WI38 (cell line): Measurements from ENCODE around the gene EDA2R.

Experiments
- H3K4me3 ChIP-seq: 2 replicates; pipeline ENCODE4 v1.5.1; 2011; ENCODE audit warnings: low read depth, mild to moderate bottlenecking, control low read depth, low read length
- TF ChIP-seq, protein P1 (sequence below): IDR thresholded peaks from 2 replicates; pipeline ENCODE4 v1.5.1; 2012; ENCODE audit warnings: low read depth, mild to moderate bottlenecking, control low read depth, low read length

EDA2R gene

DNA sequence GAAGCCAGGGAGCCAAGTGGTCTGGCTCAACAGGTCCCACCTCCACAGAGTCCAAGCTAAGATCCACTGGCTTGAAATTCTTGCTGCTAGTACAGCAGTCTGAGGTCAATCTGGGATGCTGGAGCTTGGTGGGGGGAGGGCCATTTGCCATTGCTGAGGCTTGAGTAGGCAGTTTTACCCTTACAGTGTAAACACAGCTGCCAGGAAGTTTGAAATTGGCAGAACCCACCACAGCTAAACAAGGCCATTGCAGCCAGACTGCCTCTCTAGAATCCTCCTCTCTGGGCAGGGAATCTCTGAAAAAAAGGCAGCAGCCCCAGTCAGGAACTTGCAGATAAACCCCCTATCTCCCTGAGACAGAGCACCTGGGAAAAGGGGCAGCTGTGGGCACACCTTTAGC, 84.9 kb downstream of the EDA2R start:
- H3K4me3 ChIP-seq, result no peak overlapping the region
- TF ChIP-seq, protein P1, sequence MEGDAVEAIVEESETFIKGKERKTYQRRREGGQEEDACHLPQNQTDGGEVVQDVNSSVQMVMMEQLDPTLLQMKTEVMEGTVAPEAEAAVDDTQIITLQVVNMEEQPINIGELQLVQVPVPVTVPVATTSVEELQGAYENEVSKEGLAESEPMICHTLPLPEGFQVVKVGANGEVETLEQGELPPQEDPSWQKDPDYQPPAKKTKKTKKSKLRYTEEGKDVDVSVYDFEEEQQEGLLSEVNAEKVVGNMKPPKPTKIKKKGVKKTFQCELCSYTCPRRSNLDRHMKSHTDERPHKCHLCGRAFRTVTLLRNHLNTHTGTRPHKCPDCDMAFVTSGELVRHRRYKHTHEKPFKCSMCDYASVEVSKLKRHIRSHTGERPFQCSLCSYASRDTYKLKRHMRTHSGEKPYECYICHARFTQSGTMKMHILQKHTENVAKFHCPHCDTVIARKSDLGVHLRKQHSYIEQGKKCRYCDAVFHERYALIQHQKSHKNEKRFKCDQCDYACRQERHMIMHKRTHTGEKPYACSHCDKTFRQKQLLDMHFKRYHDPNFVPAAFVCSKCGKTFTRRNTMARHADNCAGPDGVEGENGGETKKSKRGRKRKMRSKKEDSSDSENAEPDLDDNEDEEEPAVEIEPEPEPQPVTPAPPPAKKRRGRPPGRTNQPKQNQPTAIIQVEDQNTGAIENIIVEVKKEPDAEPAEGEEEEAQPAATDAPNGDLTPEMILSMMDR, result no peak

DNA sequence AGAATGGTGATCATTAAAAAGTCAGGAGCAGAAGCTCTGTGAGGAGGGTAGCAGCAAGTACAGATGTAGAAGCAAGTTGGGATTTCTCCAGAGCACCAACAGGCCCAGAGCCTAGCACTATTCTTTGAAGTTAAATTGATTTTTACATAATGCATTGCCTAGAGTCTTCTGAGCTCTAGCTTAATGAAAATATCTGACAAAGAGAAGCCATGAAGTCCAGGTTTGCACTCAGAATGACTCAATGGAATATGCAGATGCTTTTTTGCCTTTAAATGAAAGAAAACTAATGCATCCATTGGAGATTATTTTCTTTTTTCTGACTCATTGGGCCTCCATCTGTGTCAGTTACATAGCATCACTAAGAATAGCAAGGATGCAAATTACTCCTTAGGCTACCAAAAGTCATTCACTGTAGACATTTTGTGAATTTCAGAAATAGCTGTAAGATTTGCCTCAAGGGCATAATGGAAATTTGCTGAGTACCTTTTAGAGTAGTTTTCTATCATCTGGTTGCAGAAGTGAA, 91.0 kb downstream of the EDA2R start:
- TF ChIP-seq, protein P1, result no peak

More for the DNA sequence above, 91.0 kb downstream of the EDA2R start:
- no peak overlapping the region for H3K4me3 ChIP-seq
